Measurements from ENCODE around the gene INMT. TPM values are rescaled to one million over a fixed set of nuclear protein-coding genes. Genes with fewer than 3 reads are reported as not detected.

INMT gene
- total and polyA plus RNA-seq, 7 donors, result 2.3 to 32.0 (median 4.6) TPM

- intact Hi-C loops (cut with DNase I), result no loop called here
- TF ChIP-seq CTCF (IDR thresholded peaks at IDR 0.05), result no peak
- H3K4me1 ChIP-seq, result no peaks in the 10 kb centered on the region
- peaks cover 0 to 17% of the 10 kb centered on the region in 2 donors for H3K36me3 ChIP-seq (ENCODE audit: insufficient read depth in 1 of 2, low read depth in 1 of 2)
- no peak overlapping the region for H3K4me3 ChIP-seq
- H3K27me3 ChIP-seq (ENCODE audit: insufficient read depth in 3 of 3, low read length in 2 of 3), result no peaks in the 10 kb centered on the region
- H3K27ac ChIP-seq, result no peak overlapping the region
- ATAC-seq (no peak), DNase-seq (no peak)
- 57 to 74% (median 61%) methylated on average over 10 of the region's 10 CpGs for WGBS, 3 donors
- H3K9me3 ChIP-seq, result no peaks in the 10 kb centered on the region
Observed at GRCh38 chr7:30791114-30791513, 39.2 kb downstream of the INMT start.

GRCh38 chr7:30795161-30795948 is 43.4 kb downstream of the INMT start:
- WGBS, 3 donors, result 62 to 67% (median 64%) methylated on average over 2 of the region's 2 CpGs
- ATAC-seq, result no peak
- no peak overlapping the region for H3K27ac ChIP-seq
- H3K4me3 ChIP-seq, result no peak overlapping the region
- DNase-seq, result no peak
- H3K4me1 ChIP-seq, result peaks cover 9% of the 10 kb centered on the region
- no peaks in the 10 kb centered on the region for H3K27me3 ChIP-seq (ENCODE audit: insufficient read depth in 3 of 3, low read length in 2 of 3)
- H3K36me3 ChIP-seq (ENCODE audit: insufficient read depth in 1 of 2, low read depth in 1 of 2), result peaks cover 0 to 14% of the 10 kb centered on the region in 2 donors
- no peak for TF ChIP-seq CTCF (IDR thresholded peaks at IDR 0.05)
- no peaks in the 10 kb centered on the region for H3K9me3 ChIP-seq
- intact Hi-C loops (cut with DNase I), result no loop called here

- no peak for DNase-seq
- Histone ChIP-seq H3K9me3 (no peaks in the 10 kb centered on the region), H3K27me3 (ENCODE audit: insufficient read depth in 3 of 3, low read length in 2 of 3) (no peaks in the 10 kb centered on the region), H3K27ac (no peak overlapping the region), H3K4me3 (no peak overlapping the region), H3K4me1 (peaks cover 9% of the 10 kb centered on the region), H3K36me3 (ENCODE audit: insufficient read depth in 1 of 2, low read depth in 1 of 2) (peaks cover 0 to 14% of the 10 kb centered on the region in 2 donors)
- WGBS, 3 donors, result 69 to 72% (median 70%) methylated on average over 1 of the region's 1 CpG
- ATAC-seq, result no peak
- intact Hi-C loops (cut with DNase I), result no loop called here
- no peak for TF ChIP-seq CTCF (IDR thresholded peaks at IDR 0.05)
Observed at GRCh38 chr7:30796105-30796869, 44.4 kb downstream of the INMT start.

- ATAC-seq, result no peak
- H3K27ac ChIP-seq, result no peak overlapping the region
- peaks cover 0 to 3% of the 10 kb centered on the region in 2 donors for H3K36me3 ChIP-seq (ENCODE audit: insufficient read depth in 1 of 2, low read depth in 1 of 2)
- peaks cover 9% of the 10 kb centered on the region for H3K4me1 ChIP-seq
- TF ChIP-seq CTCF (IDR thresholded peaks at IDR 0.05), result no peak
- H3K4me3 ChIP-seq, result no peak overlapping the region
- DNase-seq, result no peak
- intact Hi-C loops (cut with DNase I), result no loop called here
- H3K27me3 ChIP-seq (ENCODE audit: insufficient read depth in 3 of 3, low read length in 2 of 3), result no peaks in the 10 kb centered on the region
- 59 to 67% (median 66%) methylated on average over 8 of the region's 8 CpGs for WGBS, 3 donors
- H3K9me3 ChIP-seq, result no peaks in the 10 kb centered on the region
Observed at GRCh38 chr7:30797176-30798040, 45.5 kb downstream of the INMT start.
